G401.6 (cell line): ENCODE data around the gene MOV10.

Experiments
- FAIRE-seq: peaks from 2 replicates; lab custom pipeline; 2012; peaks lifted over from hg19 to GRCh38; lab: Jason Lieb, UNC

Gene MOV10

DNA sequence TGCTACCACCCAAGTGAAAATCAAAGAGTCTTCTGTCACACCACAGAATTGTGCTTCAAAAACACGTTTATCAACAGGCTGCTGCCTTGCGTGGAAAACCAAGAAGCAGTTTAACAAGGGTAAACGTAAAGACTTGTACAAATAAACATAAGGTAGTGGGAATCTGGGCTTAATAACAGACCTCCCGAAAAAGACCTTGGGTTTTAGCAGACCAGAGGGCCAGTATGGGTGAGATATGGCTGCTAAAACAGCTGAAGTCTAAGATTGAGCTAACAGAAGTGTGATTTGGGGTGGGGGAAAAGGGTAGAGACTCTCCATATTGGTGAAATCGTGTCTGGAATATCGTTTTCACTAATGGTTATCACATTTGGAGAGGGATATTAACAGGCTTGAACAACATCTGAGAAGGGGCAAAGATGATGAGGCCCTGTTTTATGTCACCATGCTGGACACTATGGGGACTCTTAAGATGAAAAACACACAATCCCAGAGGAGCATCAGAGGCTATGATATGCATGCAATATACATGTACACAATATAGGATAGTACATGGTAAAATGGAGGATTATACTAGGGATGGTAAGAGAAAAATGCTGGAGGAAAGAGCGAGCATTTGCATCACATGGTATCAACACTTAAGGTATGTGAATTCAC is 1.4 kb downstream of the MOV10 start:
- FAIRE-seq = no peak

DNA sequence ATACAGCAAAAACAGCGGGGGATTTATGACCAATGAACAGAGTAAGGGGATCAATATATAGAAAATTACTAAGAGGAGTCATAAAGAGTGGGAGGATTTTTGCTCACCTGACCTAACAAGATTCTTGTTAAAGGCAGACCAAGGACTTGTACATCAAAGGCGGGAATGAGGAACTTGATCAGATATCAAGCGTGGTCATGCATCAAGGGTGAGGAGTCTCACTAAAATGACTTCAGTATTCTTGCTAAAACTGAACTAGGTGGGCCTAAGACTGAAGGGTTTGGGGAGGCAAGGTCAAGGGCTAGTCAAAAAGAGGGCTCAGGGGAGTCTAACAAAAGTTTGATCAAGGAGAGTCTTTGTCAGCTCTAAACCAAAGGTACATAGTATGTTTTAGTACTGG is 2.1 kb downstream of the MOV10 start:
- FAIRE-seq = no peak

DNA sequence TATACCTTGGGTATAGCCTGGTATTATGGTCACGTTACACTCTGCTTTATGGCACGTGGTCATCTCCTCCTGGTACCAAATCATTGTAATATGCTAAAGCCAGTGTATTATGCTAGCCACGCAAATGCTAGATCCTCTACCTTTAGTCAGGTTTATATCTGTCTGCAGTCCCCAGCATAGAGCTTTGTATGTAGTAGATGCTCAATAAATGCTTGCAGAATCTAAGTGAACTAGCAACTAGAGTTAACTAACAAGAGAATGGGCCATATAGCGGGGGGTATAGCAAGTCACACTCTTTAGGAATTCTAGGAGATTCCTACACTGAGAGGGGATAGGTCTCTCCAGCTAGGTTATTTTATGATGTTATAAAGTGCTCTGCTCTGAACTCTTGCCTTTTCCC is 3.0 kb downstream of the MOV10 start:
- no peak for FAIRE-seq

DNA sequence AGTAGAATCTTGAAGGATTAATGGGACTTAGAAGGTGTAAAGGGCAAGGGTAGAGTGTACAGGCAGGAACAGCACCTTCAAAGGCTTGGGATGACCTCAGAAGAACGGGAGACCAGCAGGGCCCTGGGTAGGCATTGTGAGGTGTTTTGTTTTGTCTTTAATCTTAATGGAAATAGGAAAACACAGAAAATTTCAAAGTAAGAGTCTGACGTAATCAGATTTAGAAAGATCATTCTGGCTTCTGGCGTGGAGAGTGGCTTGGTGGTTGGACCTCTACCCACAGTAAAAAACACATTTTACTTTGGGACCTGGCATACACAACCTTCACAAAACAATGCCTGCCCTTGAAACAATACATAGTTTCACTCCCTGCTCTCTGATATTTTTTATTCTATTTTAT is 4.1 kb downstream of the MOV10 start:
- no peak for FAIRE-seq

DNA sequence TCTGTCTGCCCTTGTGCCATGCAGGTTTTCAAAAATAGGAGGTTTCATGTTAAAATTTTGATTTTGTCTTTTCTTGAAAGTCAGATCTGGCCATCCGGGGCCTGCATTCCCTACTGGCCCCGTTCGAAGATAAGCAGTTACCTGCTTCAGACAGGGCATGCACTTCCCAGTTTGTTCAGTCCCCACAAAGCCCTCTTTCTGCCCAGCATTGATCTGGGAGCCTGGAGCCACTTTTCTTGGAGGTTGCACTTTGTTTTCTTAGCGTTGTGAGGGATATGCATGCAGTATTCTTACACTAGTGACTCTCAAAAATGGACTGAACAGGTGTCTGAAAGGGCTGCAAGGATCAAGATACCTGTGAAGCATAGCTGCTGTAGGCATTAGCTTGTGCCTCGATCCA is 11.5 kb downstream of the MOV10 start:
- no peak for FAIRE-seq

DNA sequence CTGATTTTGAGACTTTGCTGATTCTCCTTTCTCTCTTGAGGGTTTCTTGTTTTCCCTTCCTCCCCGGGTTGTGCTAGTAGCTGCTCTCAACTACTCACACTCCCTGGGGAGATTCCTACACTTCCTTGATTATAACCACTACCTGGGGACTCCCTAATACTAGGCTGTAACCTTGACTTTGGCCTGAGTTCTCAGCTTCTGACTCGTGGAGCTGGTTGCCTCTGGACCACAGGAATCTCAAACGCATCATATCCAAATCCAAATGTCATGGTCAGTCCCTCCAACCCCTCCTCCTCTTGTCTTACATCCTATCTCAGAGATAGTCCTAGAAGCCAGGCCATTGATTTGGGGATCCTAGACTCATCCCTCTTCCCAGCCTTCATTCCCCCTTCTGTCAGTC is 12.0 kb downstream of the MOV10 start:
- no peak for FAIRE-seq

DNA sequence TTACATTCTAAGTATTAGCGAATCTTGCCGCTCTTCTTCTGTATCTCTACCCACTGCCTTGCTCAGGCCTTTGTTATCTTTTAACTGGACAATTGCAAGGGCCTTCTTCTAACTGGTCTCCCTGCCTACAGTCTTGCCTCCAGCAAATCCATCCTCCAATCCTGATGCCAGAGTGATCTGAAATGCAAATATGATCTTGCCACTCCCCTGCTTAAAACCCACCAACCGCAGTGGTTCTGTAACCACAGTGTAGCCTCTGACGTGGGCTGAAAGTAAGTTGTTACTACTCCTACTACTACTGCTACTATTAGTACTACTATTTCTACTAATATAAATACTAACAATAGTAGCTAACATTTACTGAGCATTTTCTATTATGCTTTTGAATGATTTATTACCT is 12.4 kb downstream of the MOV10 start:
- no peak for FAIRE-seq

DNA sequence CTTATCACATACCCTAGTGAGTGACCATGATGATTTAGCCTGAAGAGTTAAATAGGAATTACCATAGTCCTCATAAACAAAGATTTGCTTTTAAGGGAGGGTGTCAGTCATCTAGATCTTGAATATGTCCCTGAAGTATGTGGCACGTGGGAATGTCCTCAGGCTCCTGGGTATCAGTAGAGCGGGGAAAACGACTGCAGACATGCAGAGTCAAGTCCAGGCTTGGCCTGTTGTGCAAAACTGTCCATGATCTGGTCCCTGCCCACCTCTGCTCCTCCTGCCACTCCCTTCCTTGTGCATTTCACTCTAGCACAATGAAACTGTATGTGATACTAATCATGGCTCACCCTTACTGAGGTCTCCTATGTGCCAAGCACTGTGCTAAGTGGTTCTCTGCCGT is 12.9 kb downstream of the MOV10 start:
- FAIRE-seq = no peak

DNA sequence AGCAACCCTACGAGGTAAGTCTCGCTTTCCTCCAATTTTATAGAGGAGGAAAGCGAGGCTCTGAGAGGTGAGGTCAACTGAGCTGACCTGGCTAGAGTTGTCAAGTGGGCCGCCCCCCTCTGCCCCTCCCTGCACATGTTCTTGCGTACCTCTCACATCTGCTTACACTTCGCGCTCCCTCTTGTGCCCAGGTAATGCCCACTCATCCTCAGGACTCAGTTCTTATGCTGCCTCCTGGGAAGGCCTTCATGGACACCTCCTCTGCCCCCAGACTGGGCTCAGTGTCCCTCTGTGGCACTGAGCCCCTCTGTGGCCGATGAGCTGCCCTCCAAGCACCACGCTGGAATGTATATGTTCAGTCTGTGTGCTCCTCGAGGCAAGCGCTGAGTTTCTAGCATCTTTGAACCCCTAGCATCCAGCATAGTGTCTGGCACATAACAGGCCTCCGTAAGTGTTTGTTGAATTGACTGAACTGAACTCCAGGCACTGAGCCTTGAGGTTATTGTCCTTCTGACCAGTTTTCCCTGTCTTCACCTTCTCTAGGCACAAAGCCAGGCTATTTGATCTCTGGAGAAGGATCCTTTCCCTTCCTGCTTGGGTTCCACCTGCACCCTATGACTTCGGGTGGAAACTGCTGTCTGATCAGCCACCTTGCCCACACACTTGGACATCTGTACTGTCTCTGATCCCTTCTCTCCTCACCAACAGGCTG is 13.5 kb downstream of the MOV10 start:
- FAIRE-seq = no peak

DNA sequence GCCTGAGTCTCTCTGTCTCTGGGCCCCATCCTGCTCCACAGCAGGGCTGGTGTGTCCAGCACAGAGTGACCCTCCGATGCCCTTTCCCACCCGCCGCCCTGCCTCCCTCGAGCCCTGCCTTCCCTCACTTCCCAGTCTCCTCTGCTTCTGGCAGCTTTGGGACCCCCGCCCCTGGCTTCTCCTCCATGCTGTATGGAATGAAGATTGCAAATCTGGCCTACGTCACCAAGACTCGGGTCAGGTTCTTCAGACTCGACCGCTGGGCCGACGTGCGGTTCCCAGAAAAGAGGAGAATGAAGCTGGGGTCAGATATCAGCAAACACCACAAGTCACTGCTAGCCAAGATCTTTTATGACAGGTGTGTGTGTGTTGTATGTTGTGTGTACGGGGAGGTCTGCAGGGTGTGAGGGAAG is 14.3 kb downstream of the MOV10 start:
- FAIRE-seq = no peak

DNA sequence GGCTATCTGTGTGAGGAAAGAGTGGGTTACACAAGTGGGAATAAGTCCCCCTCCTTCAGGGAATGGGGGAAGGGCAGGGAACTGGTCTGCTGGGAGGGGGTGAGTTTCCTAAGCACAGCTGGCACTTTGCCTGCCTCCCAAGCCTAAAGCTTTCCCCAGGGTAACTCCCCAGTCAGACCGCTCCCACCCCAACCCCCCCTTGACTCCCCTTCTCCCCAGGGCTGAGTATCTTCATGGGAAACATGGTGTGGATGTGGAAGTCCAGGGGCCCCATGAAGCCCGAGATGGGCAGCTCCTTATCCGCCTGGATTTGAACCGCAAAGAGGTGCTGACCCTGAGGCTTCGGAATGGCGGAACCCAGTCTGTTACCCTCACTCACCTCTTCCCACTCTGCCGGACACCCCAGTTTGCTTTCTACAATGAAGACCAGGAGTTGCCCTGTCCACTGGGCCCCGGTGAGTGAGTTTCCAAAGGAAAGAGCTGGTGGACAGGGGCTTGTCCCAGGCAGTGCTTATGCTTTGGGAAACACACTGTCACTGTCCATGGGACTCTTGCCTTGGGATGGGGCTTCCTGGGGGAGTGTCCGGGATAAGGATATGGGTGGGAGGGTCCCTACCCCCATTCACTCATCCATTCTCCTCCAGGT is 14.9 kb downstream of the MOV10 start:
- FAIRE-seq = no peak

DNA sequence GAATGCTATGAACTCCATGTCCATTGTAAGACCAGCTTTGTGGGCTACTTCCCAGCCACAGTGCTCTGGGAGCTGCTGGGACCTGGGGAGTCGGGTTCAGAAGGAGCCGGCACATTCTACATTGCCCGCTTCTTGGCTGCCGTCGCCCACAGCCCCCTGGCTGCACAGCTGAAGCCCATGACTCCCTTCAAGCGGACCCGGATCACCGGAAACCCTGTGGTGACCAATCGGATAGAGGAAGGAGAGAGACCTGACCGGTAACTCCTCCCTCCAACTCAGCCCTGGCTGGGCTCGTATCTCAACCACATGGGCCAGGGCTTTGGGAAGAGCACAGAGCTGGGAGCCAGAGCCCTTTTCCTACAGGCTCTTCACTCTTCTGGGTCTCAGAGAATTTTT is 15.4 kb downstream of the MOV10 start:
- no peak for FAIRE-seq

DNA sequence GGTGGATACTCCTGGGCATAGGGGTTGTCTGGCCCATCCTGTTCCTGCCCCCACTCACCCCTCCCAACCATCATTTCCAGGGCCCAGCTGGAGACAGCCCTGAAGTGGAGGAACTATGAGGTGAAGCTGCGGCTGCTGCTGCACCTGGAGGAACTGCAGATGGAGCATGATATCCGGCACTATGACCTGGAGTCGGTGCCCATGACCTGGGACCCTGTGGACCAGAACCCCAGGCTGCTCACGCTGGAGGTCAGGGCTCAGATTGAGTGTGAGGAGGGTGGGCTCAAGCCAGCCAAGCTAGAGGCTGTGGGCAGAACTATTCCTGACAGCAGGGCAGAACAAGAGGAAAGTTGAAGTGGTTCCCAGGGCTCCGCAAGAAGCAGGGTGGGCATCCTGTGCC is 18.2 kb downstream of the MOV10 start:
- no peak for FAIRE-seq

DNA sequence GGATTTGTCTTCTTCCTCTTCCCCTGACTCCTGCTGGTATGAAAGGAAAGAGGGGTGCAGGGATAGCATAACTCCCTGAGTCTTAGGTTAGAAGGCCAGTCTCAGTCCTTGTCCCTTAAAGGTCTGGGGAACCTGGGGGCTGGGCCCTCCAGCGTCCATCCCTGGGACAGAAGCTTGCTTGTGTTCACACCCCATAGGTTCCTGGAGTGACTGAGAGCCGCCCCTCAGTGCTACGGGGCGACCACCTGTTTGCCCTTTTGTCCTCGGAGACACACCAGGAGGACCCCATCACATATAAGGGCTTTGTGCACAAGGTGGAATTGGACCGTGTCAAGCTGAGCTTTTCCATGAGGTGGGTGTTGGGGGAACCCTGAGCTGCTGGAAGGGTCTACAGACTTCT is 19.4 kb downstream of the MOV10 start:
- no peak for FAIRE-seq

DNA sequence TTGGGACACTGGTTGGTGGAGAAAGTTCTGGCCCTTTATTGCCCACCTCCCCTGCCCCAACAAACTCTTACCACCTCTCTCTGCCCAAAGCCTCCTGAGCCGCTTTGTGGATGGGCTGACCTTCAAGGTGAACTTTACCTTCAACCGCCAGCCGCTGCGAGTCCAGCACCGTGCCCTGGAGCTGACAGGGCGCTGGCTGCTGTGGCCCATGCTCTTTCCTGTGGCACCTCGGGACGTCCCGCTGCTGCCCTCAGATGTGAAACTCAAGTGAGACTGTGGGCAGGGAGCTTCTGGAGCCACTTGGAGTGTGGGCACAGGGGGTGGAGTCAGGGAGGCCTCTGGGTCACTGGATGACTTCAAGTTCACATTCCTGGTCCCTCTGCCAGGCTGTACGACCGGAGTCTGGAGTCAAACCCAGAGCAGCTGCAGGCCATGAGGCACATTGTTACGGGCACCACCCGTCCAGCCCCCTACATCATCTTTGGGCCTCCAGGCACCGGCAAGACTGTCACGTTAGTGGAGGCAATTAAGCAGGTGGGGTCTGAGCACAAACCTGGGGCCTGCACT is 20.0 kb downstream of the MOV10 start:
- no peak for FAIRE-seq

DNA sequence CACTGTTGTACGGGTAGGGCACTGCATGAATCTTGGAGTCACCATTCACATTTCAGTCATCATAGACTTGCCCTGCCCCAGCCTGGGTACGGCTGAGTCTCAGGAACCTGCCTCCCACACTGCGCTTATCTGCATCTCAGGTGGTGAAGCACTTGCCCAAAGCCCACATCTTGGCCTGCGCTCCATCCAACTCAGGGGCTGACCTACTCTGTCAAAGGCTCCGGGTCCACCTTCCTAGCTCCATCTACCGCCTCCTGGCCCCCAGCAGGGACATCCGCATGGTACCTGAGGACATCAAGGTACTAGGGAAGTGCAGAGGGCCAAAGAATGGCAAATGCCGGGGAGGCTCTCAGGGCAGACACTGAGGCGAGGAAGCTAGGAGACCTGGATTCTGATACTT is 20.8 kb downstream of the MOV10 start:
- FAIRE-seq = no peak

DNA sequence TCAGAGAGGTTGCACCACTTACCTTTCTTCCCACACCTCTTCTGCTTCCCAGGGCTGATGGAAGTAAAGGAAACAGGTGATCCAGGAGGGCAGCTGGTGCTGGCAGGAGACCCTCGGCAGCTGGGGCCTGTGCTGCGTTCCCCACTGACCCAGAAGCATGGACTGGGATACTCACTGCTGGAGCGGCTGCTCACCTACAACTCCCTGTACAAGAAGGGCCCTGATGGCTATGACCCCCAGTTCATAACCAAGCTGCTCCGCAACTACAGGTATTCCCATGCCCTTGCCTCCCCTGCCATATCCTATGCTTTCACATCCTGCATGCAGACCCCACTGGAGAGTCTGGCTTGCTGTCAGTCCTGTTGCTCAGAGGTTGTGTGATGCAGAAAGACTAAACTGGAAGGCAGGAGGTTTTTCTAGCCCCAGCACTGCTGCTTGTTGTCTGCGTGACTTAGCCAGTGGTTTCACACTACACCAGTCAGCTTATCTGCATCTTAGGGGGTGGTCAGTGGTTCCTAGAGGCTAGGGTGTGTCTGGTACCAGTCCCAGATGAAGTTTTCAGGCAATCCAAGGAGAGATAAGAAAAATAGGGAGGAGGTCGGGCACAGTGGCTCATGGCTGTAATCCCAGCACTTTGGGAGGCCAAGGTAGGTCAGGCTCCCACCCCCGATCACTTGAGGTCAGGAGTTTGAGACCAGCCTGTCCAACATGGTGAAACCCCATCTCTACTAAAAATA is 22.3 kb downstream of the MOV10 start:
- no peak for FAIRE-seq

DNA sequence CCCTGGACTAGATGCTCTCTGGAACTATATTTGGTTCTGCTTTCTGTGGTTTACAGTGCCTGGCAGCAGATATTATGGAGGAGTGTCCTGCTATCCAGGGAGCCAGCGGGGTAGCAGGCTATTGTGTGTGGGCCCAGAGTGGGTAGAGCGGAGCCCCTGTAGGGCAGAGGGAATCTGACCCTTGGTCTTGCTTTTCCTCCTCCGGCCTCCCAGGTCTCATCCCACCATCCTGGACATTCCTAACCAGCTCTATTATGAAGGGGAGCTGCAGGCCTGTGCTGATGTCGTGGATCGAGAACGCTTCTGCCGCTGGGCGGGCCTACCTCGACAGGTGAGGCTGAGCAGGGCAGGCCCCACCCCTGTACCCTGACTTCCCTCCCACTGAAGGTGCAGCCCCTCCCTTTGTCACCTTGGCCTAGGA is 23.3 kb downstream of the MOV10 start:
- FAIRE-seq = no peak

DNA sequence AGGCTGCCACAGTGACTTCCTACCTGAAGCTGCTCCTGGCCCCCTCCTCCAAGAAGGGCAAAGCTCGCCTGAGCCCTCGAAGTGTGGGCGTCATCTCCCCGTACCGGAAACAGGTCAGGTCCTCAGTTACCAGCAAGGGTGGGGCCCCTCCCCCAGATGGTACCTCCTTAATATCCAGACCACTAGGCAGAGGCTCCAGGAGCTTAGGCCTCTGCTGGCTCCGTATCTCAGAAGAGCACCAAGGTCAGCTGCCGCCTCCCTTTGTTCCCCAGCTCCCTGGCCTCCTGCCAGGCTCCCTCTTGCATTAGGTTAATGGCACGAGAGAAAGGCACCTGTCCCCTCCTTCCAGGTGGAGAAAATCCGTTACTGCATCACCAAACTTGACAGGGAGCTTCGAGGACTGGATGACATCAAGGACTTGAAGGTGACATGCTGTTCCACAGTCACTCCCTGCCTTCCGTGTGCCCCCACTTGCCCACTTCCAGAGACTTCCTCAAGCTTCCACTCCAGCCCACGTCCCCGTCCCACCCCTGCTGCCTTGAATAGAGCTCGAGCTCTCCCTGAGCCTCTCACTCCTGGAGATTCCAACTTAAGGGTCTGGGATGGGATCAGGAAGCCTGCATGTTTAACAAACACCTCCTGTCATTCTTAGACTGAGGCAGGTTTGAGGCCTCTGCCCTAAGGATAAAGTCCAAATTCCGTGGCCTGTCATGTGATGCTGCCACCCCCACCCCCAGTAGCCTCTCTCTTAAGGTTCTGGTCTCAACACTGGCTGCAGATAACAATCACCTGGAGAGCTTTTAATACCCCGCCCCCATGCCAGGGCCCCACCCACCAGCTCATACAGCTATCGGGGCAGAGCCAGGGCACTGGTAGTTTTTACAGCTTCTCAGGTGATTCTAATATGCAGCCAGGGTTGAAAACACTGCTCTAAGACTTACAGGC is 24.2 kb downstream of the MOV10 start:
- FAIRE-seq = no peak

DNA sequence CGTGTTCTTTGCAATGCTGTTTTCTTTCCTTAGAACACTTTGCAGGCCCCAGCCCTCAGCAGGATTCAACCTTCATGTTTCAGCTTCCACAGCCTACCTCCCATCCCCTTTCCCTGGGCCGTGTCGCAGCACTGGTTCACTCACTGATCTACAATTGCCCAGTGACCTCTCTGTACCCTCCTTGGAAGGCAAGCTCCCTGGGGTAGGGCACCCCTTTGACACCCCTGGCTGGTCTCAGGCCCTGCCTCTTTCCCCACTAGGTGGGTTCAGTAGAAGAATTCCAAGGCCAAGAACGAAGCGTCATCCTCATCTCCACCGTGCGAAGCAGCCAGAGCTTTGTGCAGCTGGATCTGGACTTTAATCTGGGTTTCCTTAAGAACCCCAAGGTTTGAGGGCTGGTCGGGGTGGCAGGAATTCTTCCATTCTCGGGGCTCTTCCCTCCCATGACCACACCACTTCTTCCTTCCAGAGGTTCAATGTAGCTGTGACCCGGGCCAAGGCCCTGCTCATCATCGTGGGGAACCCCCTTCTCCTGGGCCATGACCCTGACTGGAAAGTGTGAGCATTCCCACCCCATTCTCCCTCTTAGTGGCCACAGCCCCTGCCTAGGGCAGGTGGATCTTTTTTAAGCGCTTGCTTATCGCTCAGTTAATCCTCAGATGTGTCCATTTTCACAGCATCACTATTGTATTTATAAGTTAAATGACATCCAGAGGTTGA is 25.1 kb downstream of the MOV10 start:
- FAIRE-seq = no peak
